Aorta (tissue), 5 donors: ENCODE measurements around the gene EPHA3. TPM values are rescaled to one million over a fixed set of nuclear protein-coding genes. Genes with fewer than 3 reads are reported as not detected.

Experiments
- ATAC-seq: fragments of 200-7000 bp; cut with Tn5 transposase; one replicate; pipeline ENCODE4 v1.9.1; 2022; ENCODE audit warnings: moderate library complexity; ENCODE audit not compliant: low FRiP score
- DNase-seq, 2 donors: peaks; one replicate each; pipeline ENCODE4 v3.0.0-alpha.2; 2020
- H3K27ac ChIP-seq, 2 donors: one replicate each; pipeline ENCODE4 v1.5.1; 2013; ENCODE audit warnings: low read length in 2 of 2, mild to moderate bottlenecking in 2 of 2, moderate library complexity in 2 of 2, control low read depth in 1 of 2, inconsistent platforms in 1 of 2, low read depth in 1 of 2
- H3K27me3 ChIP-seq, 2 donors: one replicate each; pipeline ENCODE4 v1.6.1; 2013; ENCODE audit warnings: control low read depth in 1 of 2, low read length in 1 of 2, mild to moderate bottlenecking in 1 of 2, moderate library complexity in 1 of 2; ENCODE audit not compliant: insufficient read depth in 2 of 2, control insufficient read depth in 1 of 2
- H3K36me3 ChIP-seq, 2 donors: one replicate each; pipeline ENCODE4 v1.6.1; 2013; ENCODE audit warnings: control low read depth in 1 of 2, low read length in 1 of 2, mild to moderate bottlenecking in 1 of 2; ENCODE audit not compliant: insufficient read depth in 2 of 2, control insufficient read depth in 1 of 2
- H3K4me1 ChIP-seq, 2 donors: one replicate each; pipeline ENCODE4 v1.6.1; 2013; ENCODE audit warnings: low read length in 2 of 2, control low read depth in 1 of 2, mild to moderate bottlenecking in 1 of 2, moderate library complexity in 1 of 2; ENCODE audit not compliant: insufficient read depth in 2 of 2, control insufficient read depth in 1 of 2
- H3K4me3 ChIP-seq, 2 donors: one replicate each; pipeline ENCODE4 v1.5.1; 2013; ENCODE audit warnings: low read length in 2 of 2, control low read depth in 1 of 2, mild to moderate bottlenecking in 1 of 2
- H3K9me3 ChIP-seq: one replicate; pipeline ENCODE4 v1.6.1; 2013; ENCODE audit warnings: mild to moderate bottlenecking, low read length; ENCODE audit not compliant: control insufficient read depth
- WGBS, 2 donors: extraction: QIAGEN DNeasy Blood & Tissue Kit; methylation state at CpG; one replicate each; pipeline ENCODE4 v1.1.7; 2013; 5-methylcytosine and 5-hydroxymethylcytosine counted together
- intact Hi-C, 2 donors: fragments of 100-400 bp; cut with DNase I; formaldehyde crosslinking; loops; one replicate each; pipeline versions ENCODE4 v1.14.2 to v1.15.0; 2022
- polyA plus RNA-seq, 2 donors: library from polyadenylated mRNA; stranded (reverse); fragments of 200-250 nt; gene quantifications; one replicate each; pipeline ENCODE4 v1.2.3, GENCODE V29; 2013
- total RNA-seq, 2 donors: library from RNA; stranded (reverse); fragmentation: NEBNext Ultra II Directional; extraction: Animal tissue kit (Norgen Biotek cat#: 25700); gene quantifications; one replicate each; pipeline ENCODE4 v1.2.1, GENCODE V29; 2021
- donor health status: healthy with polysubstance abuse.
- donor health status: Bipolar disorder and iron deficiency.
- donor health status: DM: no; HTN: no; CAD: no.
- donor health status: DM: no; HTN: no; CAD: no.
- donor health status: DM: yes; HTN: yes; CAD: no.

EPHA3 gene
- total and polyA plus RNA-seq, 4 donors, result 1.0 to 19.3 (median 6.7) TPM

DNA sequence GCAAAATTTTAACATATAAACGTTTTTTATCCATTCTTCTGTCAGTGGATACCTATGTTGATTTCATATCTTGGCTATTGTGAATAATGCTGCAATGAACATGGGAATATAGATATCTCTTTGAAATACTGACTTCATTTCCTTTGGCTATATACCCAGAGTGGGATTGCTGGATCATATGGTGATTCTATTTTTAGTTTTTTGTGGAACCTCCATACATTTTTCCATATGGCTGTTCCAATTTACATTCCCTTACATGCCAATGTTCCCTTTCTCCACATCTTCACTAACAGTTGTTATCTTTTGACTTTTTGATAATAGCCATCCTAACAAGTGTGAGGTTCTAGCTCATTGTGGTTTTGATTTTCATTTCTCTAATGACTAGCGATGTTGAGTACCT is 344.6 kb downstream of the EPHA3 start:
- 58 to 62% methylated on average over 2 of the region's 2 CpGs for WGBS, 2 donors
- Histone ChIP-seq H3K36me3 (no peaks in the 10 kb centered on the region), H3K27ac (no peak overlapping the region), H3K27me3 (no peaks in the 10 kb centered on the region), H3K4me3 (no peak overlapping the region), H3K4me1 (no peaks in the 10 kb centered on the region), H3K9me3 (no peaks in the 10 kb centered on the region)
- no peak for DNase-seq
- intact Hi-C loops, result no loop called here
- ATAC-seq, result no peak

GRCh38 chr3:89455240-89455639 is 347.8 kb downstream of the EPHA3 start:
- ATAC-seq (no peak), DNase-seq (no peak)
- Histone ChIP-seq H3K27ac (no peak overlapping the region), H3K9me3 (no peaks in the 10 kb centered on the region), H3K4me3 (no peak overlapping the region), H3K36me3 (no peaks in the 10 kb centered on the region), H3K4me1 (no peaks in the 10 kb centered on the region), H3K27me3 (no peaks in the 10 kb centered on the region)
- 71 to 82% methylated on average over 2 of the region's 2 CpGs for WGBS, 2 donors
- intact Hi-C loops, result no loop called here

DNA sequence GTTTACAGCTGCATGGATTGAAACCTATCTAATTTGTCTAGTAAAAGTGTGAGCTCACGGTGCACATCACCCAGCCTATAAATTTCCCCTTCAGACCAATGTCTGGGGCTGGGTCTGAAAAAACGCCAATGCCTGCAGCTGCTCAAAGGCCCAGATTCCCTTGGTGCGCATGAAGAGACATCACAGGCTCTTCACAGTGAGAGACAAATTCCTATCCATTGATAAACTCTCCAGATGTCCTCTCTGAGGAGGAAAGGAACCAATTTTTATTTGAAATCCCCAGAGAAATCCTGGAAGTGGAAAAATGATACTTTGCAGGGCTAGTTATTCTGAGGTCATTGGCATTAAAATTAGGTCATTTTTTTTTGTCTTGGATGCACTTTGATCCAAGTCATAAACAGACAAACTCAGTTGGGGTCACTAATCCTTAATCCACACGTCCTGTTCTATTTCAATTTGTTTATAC is 360.5 kb downstream of the EPHA3 start:
- ATAC-seq (no peak), DNase-seq (no peak)
- no peak overlapping the region for H3K27ac ChIP-seq
- H3K9me3 ChIP-seq, result no peaks in the 10 kb centered on the region
- no peaks in the 10 kb centered on the region for H3K27me3 ChIP-seq
- intact Hi-C loops, result no loop called here
- H3K4me1 ChIP-seq, result no peaks in the 10 kb centered on the region
- H3K36me3 ChIP-seq, result no peaks in the 10 kb centered on the region
- 53 to 63% methylated on average over 4 of the region's 4 CpGs for WGBS, 2 donors
- H3K4me3 ChIP-seq, result no peak overlapping the region

DNA sequence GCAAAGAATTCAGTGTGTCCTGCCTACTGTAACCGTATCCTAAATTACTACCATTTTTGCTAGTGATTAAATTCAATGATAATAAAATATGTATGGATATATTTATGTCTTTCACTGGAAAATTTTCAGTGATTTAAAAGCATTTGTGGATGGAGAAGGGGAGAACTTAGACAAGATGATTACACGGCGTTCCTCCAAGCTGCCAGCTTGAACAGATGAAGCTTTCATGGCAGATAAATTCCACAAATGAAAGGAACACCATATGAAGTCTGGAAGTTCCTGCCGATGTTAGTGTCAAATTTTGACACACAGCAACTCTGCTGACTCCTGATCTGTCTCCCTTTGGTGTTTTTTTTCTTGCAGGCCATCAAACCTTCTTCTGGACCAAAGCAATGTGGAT is 364.7 kb downstream of the EPHA3 start:
- H3K27ac ChIP-seq, result no peak overlapping the region
- H3K4me3 ChIP-seq, result no peak overlapping the region
- DNase-seq (no peak), ATAC-seq (no peak)
- 83 to 85% methylated on average over 4 of the region's 4 CpGs for WGBS, 2 donors
- no peaks in the 10 kb centered on the region for H3K36me3 ChIP-seq
- no peaks in the 10 kb centered on the region for H3K27me3 ChIP-seq
- H3K9me3 ChIP-seq, result peaks cover under 1% of the 10 kb centered on the region
- H3K4me1 ChIP-seq, result no peaks in the 10 kb centered on the region
- intact Hi-C loops, result no loop called here

- DNase-seq (no peak), ATAC-seq (no peak)
- no peaks in the 10 kb centered on the region for H3K4me1 ChIP-seq
- peaks cover 2% of the 10 kb centered on the region for H3K9me3 ChIP-seq
- H3K27ac ChIP-seq, result no peak overlapping the region
- H3K4me3 ChIP-seq, result no peak overlapping the region
- no peaks in the 10 kb centered on the region for H3K36me3 ChIP-seq
- H3K27me3 ChIP-seq, result no peaks in the 10 kb centered on the region
- intact Hi-C loops, result no loop called here
- 23 to 36% methylated on average over 4 of the region's 4 CpGs for WGBS, 2 donors
Measured at GRCh38 chr3:89474333-89475130, 367.1 kb downstream of the EPHA3 start.

GRCh38 chr3:89488800-89489580 is 381.6 kb downstream of the EPHA3 start:
- intact Hi-C loops, result no loop called here

GRCh38 chr3:89490129-89490528 is 382.7 kb downstream of the EPHA3 start:
- no peak overlapping the region for H3K27ac ChIP-seq
- no peaks in the 10 kb centered on the region for H3K4me1 ChIP-seq
- no peak overlapping the region for H3K4me3 ChIP-seq
- ATAC-seq (no peak), DNase-seq (no peak)
- intact Hi-C loops, result no loop called here
- no peaks in the 10 kb centered on the region for H3K9me3 ChIP-seq
- 96 to 97% methylated on average over 4 of the region's 4 CpGs for WGBS, 2 donors
- no peaks in the 10 kb centered on the region for H3K27me3 ChIP-seq
- H3K36me3 ChIP-seq, result no peaks in the 10 kb centered on the region

More at GRCh38 chr3:89488800-89489580, 381.6 kb downstream of the EPHA3 start:
- Histone ChIP-seq H3K9me3 (no peaks in the 10 kb centered on the region), H3K4me1 (no peaks in the 10 kb centered on the region), H3K4me3 (no peak overlapping the region), H3K27ac (no peak overlapping the region), H3K27me3 (no peaks in the 10 kb centered on the region), H3K36me3 (no peaks in the 10 kb centered on the region)
- ATAC-seq (peak; percentile 70), DNase-seq (no peak)
- WGBS, 2 donors, result 59 to 64% methylated on average over 4 of the region's 4 CpGs

DNA sequence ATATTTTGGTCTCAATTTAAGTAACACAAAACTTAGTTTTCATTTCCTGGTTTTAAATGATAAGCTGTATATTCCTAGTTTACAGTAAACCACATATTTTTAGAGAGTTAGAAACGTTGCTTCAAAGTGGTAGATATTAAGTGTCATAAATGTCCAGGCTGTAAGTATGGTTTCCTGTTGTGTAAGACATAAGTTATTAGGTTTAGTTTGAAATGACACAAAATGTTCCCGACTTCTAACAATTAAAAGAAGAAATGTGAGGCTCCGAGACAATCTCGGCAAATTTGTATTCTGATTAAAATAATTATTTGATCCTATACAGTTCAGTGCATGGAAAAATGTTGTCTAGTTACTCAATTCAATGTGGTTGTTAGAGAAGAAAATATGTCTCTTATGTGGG is 387.3 kb downstream of the EPHA3 start:
- Histone ChIP-seq H3K27me3 (no peaks in the 10 kb centered on the region), H3K27ac (no peak overlapping the region), H3K4me3 (no peak overlapping the region), H3K9me3 (no peaks in the 10 kb centered on the region), H3K36me3 (no peaks in the 10 kb centered on the region), H3K4me1 (no peaks in the 10 kb centered on the region)
- ATAC-seq (no peak), DNase-seq (no peak)
- intact Hi-C loops, result no loop called here
- WGBS, 2 donors, result 72 to 82% methylated on average over 4 of the region's 4 CpGs
